OCI-LY3 (cell line): ENCODE results near the gene USB1.

ENCODE experiments used
- H2AFZ ChIP-seq: fragments of 200-600, 300-600 bp; shearing (Covaris generic); 2 replicates; pipeline ENCODE4 v1.6.0; 2014; ENCODE audit warnings: antibody characterized with exemption, low read depth, low read length
- H3K27ac ChIP-seq: fragments of 200-600, 300-600 bp; sonication (generic); 2 replicates; pipeline ENCODE4 v1.5.1; 2014; ENCODE audit warnings: mild to moderate bottlenecking, low read length, moderate library complexity, mixed read lengths
- H3K27me3 ChIP-seq: fragments of 200-600, 300-600 bp; sonication (generic); 2 replicates; pipeline ENCODE4 v1.6.1; 2014; ENCODE audit warnings: low read depth, low read length, mixed read lengths
- H3K36me3 ChIP-seq: fragments of 200-600, 300-600 bp; sonication (generic); replicated peaks from 2 replicates; pipeline ENCODE3; 2014; ENCODE audit warnings: low read depth, low read length, mixed read lengths
- H3K4me1 ChIP-seq: fragments of 300-600, 200-600 bp; sonication (generic); 2 replicates; pipeline ENCODE4 v1.6.1; 2014; ENCODE audit warnings: low read length, mixed read lengths
- H3K4me2 ChIP-seq: fragments of 200-600, 300-600 bp; sonication (generic); 2 replicates; pipeline ENCODE4 v1.6.1; 2014; ENCODE audit warnings: low read length, mixed read lengths
- H3K4me3 ChIP-seq: fragments of 300-600, 200-600 bp; sonication (generic); 2 replicates; pipeline ENCODE4 v1.5.1; 2014; ENCODE audit warnings: antibody characterized with exemption, mild to moderate bottlenecking, low read length, moderate library complexity
- H3K79me2 ChIP-seq: fragments of 300-600, 200-600 bp; shearing (Covaris generic); 2 replicates; pipeline ENCODE4 v1.6.1; 2014; ENCODE audit warnings: mild to moderate bottlenecking, low read length, mixed read lengths
- H3K9ac ChIP-seq: fragments of 300-600, 200-600 bp; shearing (Covaris generic); 2 replicates; pipeline ENCODE4 v1.6.0; 2014; ENCODE audit warnings: mild to moderate bottlenecking, low read length, moderate library complexity
- H3K9me3 ChIP-seq: fragments of 200-600, 300-600 bp; shearing (Covaris generic); 2 replicates; pipeline ENCODE4 v1.6.1; 2014; ENCODE audit warnings: low read length, mixed read lengths; ENCODE audit not compliant: insufficient read depth
- H4K20me1 ChIP-seq: fragments of 200-600, 300-600 bp; sonication (generic); 2 replicates; pipeline ENCODE4 v1.6.1; 2016; ENCODE audit warnings: low read length, mixed read lengths; ENCODE audit not compliant: insufficient read depth
- CTCF ChIP-seq: fragments of 200-600, 300-600 bp; sonication (generic); IDR thresholded peaks from 2 replicates; pipeline ENCODE4 v1.5.1; 2014; ENCODE audit warnings: antibody characterized with exemption, low read length, low read depth
- EZH2phosphoT487 ChIP-seq: fragments of 200-600 bp; shearing (Covaris generic); IDR thresholded peaks from 2 replicates; pipeline ENCODE4 v1.6.1; 2018; ENCODE audit warnings: antibody characterized with exemption, mixed run types, low read depth

The USB1 gene

GRCh38 chr16:57992084-57992483 lies 9.1 kb upstream of the USB1 start:
- H3K27me3 ChIP-seq = no peaks in the 10 kb centered on the region
- no peak overlapping the region for H3K4me3 ChIP-seq
- TF ChIP-seq EZH2phosphoT487 (no peak), CTCF (no peak)
- H3K4me2 ChIP-seq = no peak overlapping the region
- H3K9me3 ChIP-seq = no peaks in the 10 kb centered on the region
- H4K20me1 ChIP-seq = peaks cover 4% of the 10 kb centered on the region; the same call in 1 of the 2 replicates
- no peaks in the 10 kb centered on the region for H3K79me2 ChIP-seq
- no peak overlapping the region for H3K9ac ChIP-seq
- no peak overlapping the region for H3K27ac ChIP-seq
- H3K4me1 ChIP-seq = no peaks in the 10 kb centered on the region
- H2AFZ ChIP-seq = no peak overlapping the region
- peaks cover 3% of the 10 kb centered on the region for H3K36me3 ChIP-seq

GRCh38 chr16:57993438-57993837 lies 7.8 kb upstream of the USB1 start:
- H3K27ac ChIP-seq = no peak overlapping the region
- H4K20me1 ChIP-seq = peaks cover 4% of the 10 kb centered on the region; the same call in 1 of the 2 replicates
- no peaks in the 10 kb centered on the region for H3K79me2 ChIP-seq
- no peaks in the 10 kb centered on the region for H3K4me1 ChIP-seq
- no peaks in the 10 kb centered on the region for H3K27me3 ChIP-seq
- H3K9me3 ChIP-seq = no peaks in the 10 kb centered on the region
- no peak overlapping the region for H3K4me3 ChIP-seq
- no peak overlapping the region for H3K4me2 ChIP-seq
- H3K36me3 ChIP-seq = peaks cover 3% of the 10 kb centered on the region
- TF ChIP-seq EZH2phosphoT487 = no peak
- no peak for TF ChIP-seq CTCF
- H2AFZ ChIP-seq = no peak overlapping the region
- no peak overlapping the region for H3K9ac ChIP-seq

- no peak overlapping the region for H3K27ac ChIP-seq
- no peak overlapping the region for H3K9ac ChIP-seq
- H3K36me3 ChIP-seq = peaks cover 3% of the 10 kb centered on the region
- H4K20me1 ChIP-seq = peaks cover 4% of the 10 kb centered on the region; the same call in 1 of the 2 replicates
- H2AFZ ChIP-seq = no peak overlapping the region
- H3K4me1 ChIP-seq = peaks cover under 1% of the 10 kb centered on the region; the same call in 1 of the 2 replicates
- H3K79me2 ChIP-seq = no peaks in the 10 kb centered on the region
- no peak overlapping the region for H3K4me3 ChIP-seq
- H3K4me2 ChIP-seq = no peak overlapping the region
- no peak for TF ChIP-seq EZH2phosphoT487
- no peak for TF ChIP-seq CTCF
- no peaks in the 10 kb centered on the region for H3K27me3 ChIP-seq
- H3K9me3 ChIP-seq = no peaks in the 10 kb centered on the region
These were observed 7.3 kb upstream of the USB1 start for GRCh38 chr16:57993897-57994296.

- Histone ChIP-seq H3K4me1 (peaks cover 5% of the 10 kb centered on the region), H3K9me3 (no peaks in the 10 kb centered on the region), H3K27ac (no peak overlapping the region), H2AFZ (no peak overlapping the region), H3K9ac (no peak overlapping the region), H3K79me2 (no peaks in the 10 kb centered on the region), H3K4me2 (no peak overlapping the region), H3K4me3 (no peak overlapping the region), H4K20me1 (peaks cover 4% of the 10 kb centered on the region; the same call in 1 of the 2 replicates), H3K27me3 (no peaks in the 10 kb centered on the region), H3K36me3 (peaks cover 3% of the 10 kb centered on the region)
- TF ChIP-seq CTCF (no peak), EZH2phosphoT487 (no peak)
These were observed 6.8 kb upstream of the USB1 start for GRCh38 chr16:57994361-57994760.
